Body of pancreas (tissue), 4 donors: ENCODE measurements around the gene EPHX1. TPM values are rescaled to one million over a fixed set of nuclear protein-coding genes. Genes with fewer than 3 reads are reported as not detected.

Experiments used
- ATAC-seq: fragments of 150-250 bp; one replicate; pipeline ENCODE4 v1.9.1; 2016
- DNase-seq, 4 donors: peaks; one replicate each; pipeline ENCODE4 v3.0.0-alpha.2; 2019
- H3K27ac ChIP-seq, 4 donors: fragments of 200-600 bp; sonication (generic); 1 replicate in 3 of 4; 2 replicates in 1 of 4; pipeline versions ENCODE4 v1.5.1 to v1.6.1; 2016 to 2019; ENCODE audit warnings: mild to moderate bottlenecking in 1 of 4, mixed read lengths in 1 of 4, moderate library complexity in 1 of 4
- H3K27me3 ChIP-seq, 2 donors: fragments of 200-600 bp; sonication (generic); one replicate each; pipeline ENCODE4 v1.6.0; 2016; ENCODE audit warnings: mild to moderate bottlenecking in 1 of 2
- H3K36me3 ChIP-seq, 2 donors: fragments of 200-600 bp; sonication (generic); replicated peaks in 1 of 2; 2 replicates each; pipeline ENCODE4 v1.5.1; 2016; ENCODE audit warnings: low read depth in 2 of 2; ENCODE audit not compliant: insufficient read depth in 1 of 2
- H3K4me1 ChIP-seq: fragments of 200-600 bp; sonication (generic); one replicate; pipeline ENCODE4 v1.6.0; 2016
- H3K4me3 ChIP-seq, 2 donors: fragments of 200-600 bp; sonication (generic); 1 replicate in 1 of 2; 2 replicates in 1 of 2; pipeline ENCODE4 v1.5.1; 2016 to 2019
- H3K9me3 ChIP-seq, 3 donors: fragments of 200-600 bp; sonication (generic); 1 replicate in 2 of 3; 2 replicates in 1 of 3; pipeline ENCODE4 v1.5.1; 2016
- CTCF ChIP-seq, 7 experiments: fragments of 450-650 bp in 4 of 7; fragments of 200-600 bp in 3 of 7; sonication (generic) in 3 of 7; IDR thresholded peaks; one replicate each; pipeline ENCODE4 v1.5.1; 2016 to 2019; ENCODE audit warnings: antibody characterized with exemption in 7 of 7
- POLR2A ChIP-seq, 3 donors: fragments of 450-650 bp; IDR thresholded peaks; one replicate each; pipeline ENCODE4 v1.6.1; 2016; ENCODE audit warnings: antibody characterized with exemption in 3 of 3, mild to moderate bottlenecking in 2 of 3
- WGBS, 2 donors: methylation state at CpG; one replicate each; pipeline ENCODE4 v1.1.5; 2017; 5-methylcytosine and 5-hydroxymethylcytosine counted together
- intact Hi-C: fragments of 100-400 bp; cut with DNase I; formaldehyde crosslinking; loops from one replicate; pipeline ENCODE4 v1.15.1; 2023
- total RNA-seq, 2 donors: library from RNA; depleted of rRNA; stranded (reverse); fragments of >200 nt; gene quantifications; one replicate each; pipeline ENCODE4 v1.1.0, GENCODE V29; 2016

Gene EPHX1
- total RNA-seq, 2 donors from 2014 or later: 109 to 136 TPM

GRCh38 chr1:225848030-225848955, 38.4 kb downstream of the EPHX1 start:
- TF ChIP-seq CTCF (IDR thresholded peaks at IDR 0.05) (no peak), POLR2A (IDR thresholded peaks at IDR 0.05) (no peak)
- 60 to 67% methylated on average over 9 to 16 of the region's 16 CpGs for WGBS, 2 donors
- intact Hi-C loops: no loop called here
- H3K4me1 ChIP-seq: peaks cover 42% of the 10 kb centered on the region
- H3K27ac ChIP-seq: peak overlapping the region in 3 of 4 donors; percentile 49 to 64 (median 55)
- H3K9me3 ChIP-seq: no peaks in the 10 kb centered on the region
- DNase-seq (no peak), ATAC-seq (no peak)
- H3K4me3 ChIP-seq: no peak overlapping the region
- no peaks in the 10 kb centered on the region for H3K27me3 ChIP-seq
- peaks cover 7% of the 10 kb centered on the region in 2 donors for H3K36me3 ChIP-seq

- H3K27ac ChIP-seq: peak overlapping the region in 1 of 4 donors; percentile 29
These were observed 40.0 kb downstream of the EPHX1 start for GRCh38 chr1:225849925-225850324.

GRCh38 chr1:225850370-225850769, 40.4 kb downstream of the EPHX1 start:
- 93 to 96% methylated on average over 7 of the region's 7 CpGs for WGBS, 2 donors
- Histone ChIP-seq H3K27me3 (no peaks in the 10 kb centered on the region), H3K9me3 (no peaks in the 10 kb centered on the region), H3K4me1 (peaks cover 41% of the 10 kb centered on the region), H3K36me3 (peaks cover 0 to 17% of the 10 kb centered on the region in 2 donors), H3K27ac (no peak overlapping the region), H3K4me3 (no peak overlapping the region)
- ATAC-seq: no peak
- intact Hi-C loops: no loop called here
- DNase-seq: no peak
- TF ChIP-seq CTCF (IDR thresholded peaks at IDR 0.05) (no peak), POLR2A (IDR thresholded peaks at IDR 0.05) (no peak)

More at GRCh38 chr1:225849925-225850324, 40.0 kb downstream of the EPHX1 start:
- Histone ChIP-seq H3K4me1 (peaks cover 42% of the 10 kb centered on the region), H3K9me3 (no peaks in the 10 kb centered on the region), H3K4me3 (no peak overlapping the region), H3K36me3 (peaks cover 1 to 15% of the 10 kb centered on the region in 2 donors), H3K27me3 (no peaks in the 10 kb centered on the region)
- WGBS, 2 donors: 60 to 80% methylated on average over 7 of the region's 7 CpGs
- TF ChIP-seq POLR2A (IDR thresholded peaks at IDR 0.05) (no peak), CTCF (IDR thresholded peaks at IDR 0.05) (no peak)
- DNase-seq (peak in 3 of 4 donors; percentile 43 to 48 (median 45)), ATAC-seq (no peak)
- intact Hi-C loops: no loop called here

GRCh38 chr1:225851805-225852204, 41.9 kb downstream of the EPHX1 start:
- H3K36me3 ChIP-seq: peaks cover 0 to 14% of the 10 kb centered on the region in 2 donors
- WGBS, 2 donors: 18 to 25% methylated on average over 4 of the region's 4 CpGs
- no peaks in the 10 kb centered on the region for H3K9me3 ChIP-seq
- intact Hi-C loops: no loop called here
- peak overlapping the region in 3 of 4 donors; percentile 46 to 54 (median 50) for H3K27ac ChIP-seq
- peaks cover 31% of the 10 kb centered on the region for H3K4me1 ChIP-seq
- ATAC-seq (no peak), DNase-seq (no peak)
- no peak for TF ChIP-seq POLR2A (IDR thresholded peaks at IDR 0.05)
- TF ChIP-seq CTCF (IDR thresholded peaks at IDR 0.05): no peak
- no peaks in the 10 kb centered on the region for H3K27me3 ChIP-seq
- no peak overlapping the region for H3K4me3 ChIP-seq
